GM21529 (cell line): Measurements from ENCODE around the gene SCAND1.
A peak's percentile ranks its signal among the peaks of the same experiment; 100 is the strongest.
"Not testable (repeated sequence)": the region's sequence is repeated elsewhere in the genome, so short reads cannot be mapped to it uniquely, and the experiment has no call there.

Experiments
- ATAC-seq: cut with Tn5 transposase; IDR thresholded peaks from one replicate; pipeline ENCODE4 v1.9.1; 2021; ENCODE audit not compliant: unreplicated experiment

SCAND1 gene

GRCh38 chr20:35954200-35954906 lies at the start of gene SCAND1:
TSS of gene SCAND1 (minus strand) at chr20:35954502. CDS start at chr20:35954284, 218 bp downstream.
- ATAC-seq: peak; percentile 85

DNA sequence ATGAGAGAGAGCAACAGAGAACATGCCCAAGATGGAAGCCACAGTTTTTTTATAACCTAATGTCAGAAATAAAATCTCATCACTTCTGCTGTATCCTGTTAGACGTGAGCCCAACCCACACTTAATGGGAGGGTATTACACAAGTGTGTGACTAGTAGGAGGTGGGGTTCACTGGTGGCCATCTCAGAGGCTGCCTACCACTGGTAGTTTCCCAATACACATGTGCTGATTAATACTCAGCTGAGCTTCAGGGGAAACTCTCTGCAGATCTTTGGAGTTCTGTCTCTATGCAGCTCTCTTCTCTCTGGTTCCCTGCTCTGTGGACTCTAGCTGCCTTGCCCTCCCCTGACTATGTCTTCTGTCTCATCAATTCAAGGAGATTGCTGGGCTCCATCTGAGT lies 49.7 kb upstream of the SCAND1 start:
- no peak for ATAC-seq

GRCh38 chr20:36002855-36003254 lies 48.6 kb upstream of the SCAND1 start:
- no peak for ATAC-seq

GRCh38 chr20:36001331-36001730 lies 47.0 kb upstream of the SCAND1 start:
- not testable (repeated sequence) for ATAC-seq

- ATAC-seq: not testable (repeated sequence)
Observed at GRCh38 chr20:35996492-35996891, 42.2 kb upstream of the SCAND1 start.

GRCh38 chr20:35994994-35995453 lies 40.7 kb upstream of the SCAND1 start:
- ATAC-seq: no peak

DNA sequence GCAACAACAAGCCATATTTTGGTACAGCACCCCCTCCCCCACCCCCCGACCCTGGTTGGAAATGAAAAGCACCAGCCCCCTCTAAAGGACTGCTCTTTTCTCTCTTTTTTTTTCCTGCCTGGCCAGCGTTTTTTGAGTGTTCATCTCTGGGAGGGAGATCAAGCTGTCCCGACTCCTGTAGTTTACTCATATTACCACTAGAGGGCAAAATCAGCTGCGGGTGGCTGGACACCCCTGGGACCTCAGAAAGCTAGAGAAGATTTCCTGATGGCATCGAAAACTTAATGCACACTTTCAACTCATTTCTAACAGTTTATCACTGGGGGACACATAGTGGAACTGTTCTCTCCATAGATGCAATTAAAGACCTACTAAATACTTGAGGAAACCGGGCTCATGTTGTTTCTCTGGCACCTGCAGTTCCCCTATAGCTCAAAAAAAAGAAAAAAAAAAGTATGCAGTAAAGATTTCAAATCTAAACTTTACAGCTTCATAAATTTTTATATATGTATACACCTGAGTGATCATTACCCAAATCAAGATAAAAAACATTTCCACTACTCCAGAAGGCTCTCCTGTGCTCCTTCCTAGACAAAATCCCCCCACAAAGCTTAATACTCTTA lies 38.5 kb upstream of the SCAND1 start:
- ATAC-seq: no peak

DNA sequence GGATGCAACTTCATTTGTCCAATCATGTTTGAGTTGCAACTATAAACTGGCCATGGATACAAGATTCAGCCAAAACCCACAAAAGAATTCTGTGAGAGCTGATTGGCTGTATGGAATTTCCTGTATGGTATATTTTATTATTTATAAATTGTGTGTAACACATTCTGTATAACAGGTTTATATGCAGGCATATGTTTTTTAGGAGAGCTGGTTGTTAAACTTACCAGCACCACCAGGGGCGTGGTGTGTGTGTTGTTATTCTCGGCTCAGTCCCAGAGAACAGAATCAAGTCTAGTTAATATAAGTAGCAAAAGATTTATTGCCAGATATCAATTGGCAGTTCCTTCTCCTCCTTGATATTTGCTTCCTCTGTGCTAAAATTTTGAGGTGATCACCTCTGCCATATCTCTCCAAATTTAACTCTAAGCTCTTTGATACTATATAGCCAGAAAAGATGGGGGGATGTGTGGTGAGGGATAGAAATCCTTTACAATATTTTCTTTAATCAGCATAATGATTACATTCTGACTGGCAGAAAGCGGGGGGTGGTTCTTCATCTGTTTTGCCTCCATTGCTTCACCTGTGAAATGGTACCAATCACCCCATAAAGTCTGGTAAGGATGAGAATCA lies 37.0 kb upstream of the SCAND1 start:
- ATAC-seq: no peak

GRCh38 chr20:35988910-35989463 lies 34.7 kb upstream of the SCAND1 start:
- no peak for ATAC-seq

DNA sequence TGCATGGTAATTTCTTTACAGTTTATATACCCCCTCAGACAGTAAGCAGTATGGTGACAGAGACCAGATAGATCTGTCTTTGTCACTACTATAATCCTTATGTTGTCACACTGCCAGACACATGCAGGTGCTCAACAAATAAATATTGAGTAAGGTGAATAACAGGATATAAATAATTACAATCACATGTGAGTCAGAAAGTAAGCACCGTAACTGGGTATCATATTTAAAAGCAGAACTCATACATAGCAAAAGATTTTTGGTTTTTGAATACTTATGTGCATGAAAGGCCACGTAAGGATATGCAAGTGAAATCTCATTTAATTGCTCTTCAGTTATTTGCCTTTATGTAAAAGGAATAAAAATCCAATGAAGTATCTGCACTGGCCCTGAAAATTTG lies 31.5 kb upstream of the SCAND1 start:
- ATAC-seq: no peak

GRCh38 chr20:35984382-35984781 lies 30.1 kb upstream of the SCAND1 start:
- no peak for ATAC-seq

GRCh38 chr20:35981969-35982368 lies 27.7 kb upstream of the SCAND1 start:
- ATAC-seq: no peak

- ATAC-seq: no peak
Observed at GRCh38 chr20:35979544-35979943, 25.2 kb upstream of the SCAND1 start.

GRCh38 chr20:35978041-35978513 lies 23.8 kb upstream of the SCAND1 start:
- no peak for ATAC-seq

GRCh38 chr20:35975576-35976373 lies 21.5 kb upstream of the SCAND1 start:
- no peak for ATAC-seq

- ATAC-seq: no peak
Observed at GRCh38 chr20:35974256-35974655, 20.0 kb upstream of the SCAND1 start.

DNA sequence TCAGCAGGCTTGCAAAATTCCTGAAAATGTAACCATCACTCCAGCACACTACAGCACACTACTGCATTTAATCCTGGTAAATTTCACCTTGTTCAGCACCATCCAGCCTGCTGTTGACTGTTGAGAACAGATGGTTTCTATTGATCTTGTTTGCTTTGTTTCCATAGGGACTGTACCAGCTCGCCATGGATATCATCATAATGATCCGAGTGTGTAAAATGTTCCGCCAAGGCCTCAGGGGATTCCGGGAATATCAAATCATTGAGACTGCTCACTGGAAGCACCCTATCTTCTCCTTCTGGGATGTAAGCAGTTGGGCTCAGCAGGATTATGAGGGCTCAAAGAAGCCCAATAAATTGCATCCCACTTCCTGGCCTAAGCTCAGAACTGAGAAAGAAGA lies 18.2 kb upstream of the SCAND1 start:
- no peak for ATAC-seq

GRCh38 chr20:35971981-35972380 lies 17.7 kb upstream of the SCAND1 start:
- no peak for ATAC-seq

- no peak for ATAC-seq
Observed at GRCh38 chr20:35968930-35969329, 14.6 kb upstream of the SCAND1 start.

GRCh38 chr20:35967979-35968640 lies 13.8 kb upstream of the SCAND1 start, which contains the start of gene CNBD2:
TSS of gene CNBD2 (plus strand) at chr20:35968590. CDS start at chr20:35968763, 173 bp downstream.
- no peak for ATAC-seq
